ENCODE results near the gene RHOBTB1.
"Not testable (repeated sequence)": the region's sequence is repeated elsewhere in the genome, so short reads cannot be mapped to it uniquely, and the experiment has no call there.

Gene RHOBTB1

GRCh38 chr10:60973086-60973485, 29.1 kb upstream of the RHOBTB1 start:
- TF ChIP-seq CTCF (IDR thresholded peaks at IDR 0.05; ENCODE audit: borderline replicate concordance, insufficient read depth, low read depth, low read length) = no peak
- no peak overlapping the region for H3K4me3 ChIP-seq (ENCODE audit: low read depth, low read length)

- H3K4me3 ChIP-seq (ENCODE audit: low read depth, low read length) = not testable (repeated sequence)
These were observed 28.2 kb upstream of the RHOBTB1 start for GRCh38 chr10:60972181-60972580.

- no peak overlapping the region for H3K4me3 ChIP-seq (ENCODE audit: low read depth, low read length)
- no peak for TF ChIP-seq CTCF (IDR thresholded peaks at IDR 0.05; ENCODE audit: borderline replicate concordance, insufficient read depth, low read depth, low read length)
These were observed 26.5 kb upstream of the RHOBTB1 start for GRCh38 chr10:60970526-60970925.

- no peak for TF ChIP-seq CTCF (IDR thresholded peaks at IDR 0.05; ENCODE audit: borderline replicate concordance, insufficient read depth, low read depth, low read length)
These were observed 24.5 kb upstream of the RHOBTB1 start for GRCh38 chr10:60968504-60968903.

GRCh38 chr10:60967854-60968484, 24.0 kb upstream of the RHOBTB1 start:
- TF ChIP-seq CTCF (IDR thresholded peaks at IDR 0.05; ENCODE audit: borderline replicate concordance, insufficient read depth, low read depth, low read length) = no peak
- no peak overlapping the region for H3K4me3 ChIP-seq (ENCODE audit: low read depth, low read length)

More at GRCh38 chr10:60968504-60968903, 24.5 kb upstream of the RHOBTB1 start:
- no peak overlapping the region for H3K4me3 ChIP-seq (ENCODE audit: low read depth, low read length)

- no peak for TF ChIP-seq CTCF (IDR thresholded peaks at IDR 0.05; ENCODE audit: borderline replicate concordance, insufficient read depth, low read depth, low read length)
These were observed 23.3 kb upstream of the RHOBTB1 start for GRCh38 chr10:60967260-60967659.

GRCh38 chr10:60965696-60966095, 21.7 kb upstream of the RHOBTB1 start:
- no peak for TF ChIP-seq CTCF (IDR thresholded peaks at IDR 0.05; ENCODE audit: borderline replicate concordance, insufficient read depth, low read depth, low read length)
- no peak overlapping the region for H3K4me3 ChIP-seq (ENCODE audit: low read depth, low read length)

More at GRCh38 chr10:60967260-60967659, 23.3 kb upstream of the RHOBTB1 start:
- H3K4me3 ChIP-seq (ENCODE audit: low read depth, low read length) = no peak overlapping the region

All from GM12875 (cell line).